Suprapubic skin (tissue), 4 donors: ENCODE results near the gene RPUSD1. TPM values are rescaled to one million over a fixed set of nuclear protein-coding genes. Genes with fewer than 3 reads are reported as not detected.

Experiments used
- DNase-seq, 2 donors: peaks; one replicate each; pipeline ENCODE4 v3.0.0-alpha.2; 2019; ENCODE audit warnings: low spot score in 2 of 2
- H3K27ac ChIP-seq: fragments of 200-600 bp; sonication (generic); one replicate; pipeline ENCODE4 v1.5.1; 2019
- H3K27me3 ChIP-seq: fragments of 200-600 bp; sonication (generic); one replicate; pipeline ENCODE4 v1.5.1; 2019
- H3K36me3 ChIP-seq: fragments of 200-600 bp; sonication (generic); one replicate; pipeline ENCODE4 v1.5.1; 2019
- H3K4me1 ChIP-seq: fragments of 200-600 bp; sonication (generic); one replicate; pipeline ENCODE4 v1.5.1; 2019
- H3K4me3 ChIP-seq: fragments of 200-600 bp; sonication (generic); one replicate; pipeline ENCODE4 v1.5.1; 2019; ENCODE audit warnings: mild to moderate bottlenecking
- H3K9me3 ChIP-seq: fragments of 200-600 bp; sonication (generic); one replicate; pipeline ENCODE4 v1.5.1; 2019
- EP300 ChIP-seq: sonication (generic); formaldehyde crosslinking; IDR thresholded peaks from one replicate; pipeline ENCODE4 v1.6.1; 2017; ENCODE audit warnings: antibody characterized with exemption
- POLR2A ChIP-seq, 2 donors: fragments of 450-650 bp; IDR thresholded peaks; one replicate each; pipeline ENCODE4 v1.6.1; 2017; ENCODE audit warnings: antibody characterized with exemption in 2 of 2, mild to moderate bottlenecking in 2 of 2, moderate library complexity in 2 of 2
- POLR2AphosphoS5 ChIP-seq, 3 donors: sonication (generic); formaldehyde crosslinking; IDR thresholded peaks; one replicate each; pipeline ENCODE4 v1.6.1; 2017; ENCODE audit warnings: antibody characterized with exemption in 3 of 3
- WGBS: methylation state at CpG from one replicate; pipeline ENCODE4 v1.1.5; 2018; 5-methylcytosine and 5-hydroxymethylcytosine counted together
- total RNA-seq, 4 donors: library from RNA; depleted of rRNA; stranded (reverse); fragments of >200 nt; gene quantifications; one replicate each; pipeline ENCODE4 v1.1.0, GENCODE V29; 2016
- TF ChIP-seq, protein P1 (sequence below), 2 donors: fragments of 200-600 bp in 1 of 2; fragments of 450-650 bp in 1 of 2; sonication (generic) in 1 of 2; IDR thresholded peaks; one replicate each; pipeline ENCODE4 v1.5.1; 2016 to 2019; ENCODE audit warnings: antibody characterized with exemption in 2 of 2, mild to moderate bottlenecking in 1 of 2, moderate library complexity in 1 of 2

The RPUSD1 gene
- total RNA-seq, 4 donors from 2014 or later, result 13.6 to 27.1 (median 21.8) TPM

- H3K36me3 ChIP-seq, result no peaks in the 10 kb centered on the region
- no peak overlapping the region for H3K27ac ChIP-seq
- H3K9me3 ChIP-seq, result no peaks in the 10 kb centered on the region
- no peak for DNase-seq
- no peak overlapping the region for H3K4me3 ChIP-seq
- peaks cover 14% of the 10 kb centered on the region for H3K4me1 ChIP-seq
- TF ChIP-seq POLR2A (IDR thresholded peaks at IDR 0.05), result no peak
- TF ChIP-seq EP300, result no peak
- TF ChIP-seq, protein P1, sequence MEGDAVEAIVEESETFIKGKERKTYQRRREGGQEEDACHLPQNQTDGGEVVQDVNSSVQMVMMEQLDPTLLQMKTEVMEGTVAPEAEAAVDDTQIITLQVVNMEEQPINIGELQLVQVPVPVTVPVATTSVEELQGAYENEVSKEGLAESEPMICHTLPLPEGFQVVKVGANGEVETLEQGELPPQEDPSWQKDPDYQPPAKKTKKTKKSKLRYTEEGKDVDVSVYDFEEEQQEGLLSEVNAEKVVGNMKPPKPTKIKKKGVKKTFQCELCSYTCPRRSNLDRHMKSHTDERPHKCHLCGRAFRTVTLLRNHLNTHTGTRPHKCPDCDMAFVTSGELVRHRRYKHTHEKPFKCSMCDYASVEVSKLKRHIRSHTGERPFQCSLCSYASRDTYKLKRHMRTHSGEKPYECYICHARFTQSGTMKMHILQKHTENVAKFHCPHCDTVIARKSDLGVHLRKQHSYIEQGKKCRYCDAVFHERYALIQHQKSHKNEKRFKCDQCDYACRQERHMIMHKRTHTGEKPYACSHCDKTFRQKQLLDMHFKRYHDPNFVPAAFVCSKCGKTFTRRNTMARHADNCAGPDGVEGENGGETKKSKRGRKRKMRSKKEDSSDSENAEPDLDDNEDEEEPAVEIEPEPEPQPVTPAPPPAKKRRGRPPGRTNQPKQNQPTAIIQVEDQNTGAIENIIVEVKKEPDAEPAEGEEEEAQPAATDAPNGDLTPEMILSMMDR (IDR thresholded peaks at IDR 0.05), result no peak
- TF ChIP-seq POLR2AphosphoS5 (IDR thresholded peaks at IDR 0.05), result no peak
- H3K27me3 ChIP-seq, result peaks cover 50% of the 10 kb centered on the region
- WGBS, result 63% methylated on average over 12 of the region's 20 CpGs
Measured at GRCh38 chr16:764184-764750, 23.9 kb downstream of the RPUSD1 start.

- Histone ChIP-seq H3K27me3 (peaks cover 43% of the 10 kb centered on the region), H3K27ac (no peak overlapping the region), H3K4me3 (no peak overlapping the region), H3K36me3 (no peaks in the 10 kb centered on the region), H3K4me1 (peaks cover 14% of the 10 kb centered on the region), H3K9me3 (no peaks in the 10 kb centered on the region)
- 77% methylated on average over 12 of the region's 21 CpGs for WGBS
- DNase-seq, result no peak
- TF ChIP-seq POLR2AphosphoS5 (IDR thresholded peaks at IDR 0.05) (no peak), POLR2A (IDR thresholded peaks at IDR 0.05) (no peak), EP300 (no peak)
- TF ChIP-seq, protein P1 (IDR thresholded peaks at IDR 0.05), result no peak
Measured at GRCh38 chr16:763369-764183, 24.6 kb downstream of the RPUSD1 start.

GRCh38 chr16:762595-763268 is 25.4 kb downstream of the RPUSD1 start:
- peaks cover 39% of the 10 kb centered on the region for H3K27me3 ChIP-seq
- no peak overlapping the region for H3K27ac ChIP-seq

GRCh38 chr16:761625-762513 is 26.3 kb downstream of the RPUSD1 start:
- TF ChIP-seq, protein P1 (IDR thresholded peaks at IDR 0.05), result no peak
- TF ChIP-seq POLR2AphosphoS5 (IDR thresholded peaks at IDR 0.05), result no peak
- TF ChIP-seq POLR2A (IDR thresholded peaks at IDR 0.05), result no peak
- TF ChIP-seq EP300, result no peak
- Histone ChIP-seq H3K4me3 (no peak overlapping the region), H3K36me3 (no peaks in the 10 kb centered on the region), H3K27me3 (peaks cover 39% of the 10 kb centered on the region), H3K27ac (no peak overlapping the region), H3K9me3 (no peaks in the 10 kb centered on the region), H3K4me1 (peaks cover 9% of the 10 kb centered on the region)
- 58% methylated on average over 8 of the region's 22 CpGs for WGBS
- DNase-seq, result no peak

More at GRCh38 chr16:762595-763268, 25.4 kb downstream of the RPUSD1 start:
- H3K36me3 ChIP-seq, result no peaks in the 10 kb centered on the region
- no peak overlapping the region for H3K4me3 ChIP-seq
- H3K9me3 ChIP-seq, result no peaks in the 10 kb centered on the region
- TF ChIP-seq, protein P1 (IDR thresholded peaks at IDR 0.05), result no peak
- TF ChIP-seq EP300 (no peak), POLR2A (IDR thresholded peaks at IDR 0.05) (no peak), POLR2AphosphoS5 (IDR thresholded peaks at IDR 0.05) (no peak)
- WGBS, result no CpG with 5 or more reads among the region's 17 CpGs
- H3K4me1 ChIP-seq, result peaks cover 9% of the 10 kb centered on the region
- DNase-seq, result no peak
